Endothelial cell of umbilical vein (primary cell): ENCODE measurements around the gene PLA2G5.

Source experiments
- POLR2A ChIP-seq: IDR thresholded peaks from 2 replicates; pipeline ENCODE4 v1.6.1; 2012; ENCODE audit warnings: low read depth, mild to moderate bottlenecking, control low read depth, low read length
- POLR2AphosphoS5 ChIP-seq: IDR thresholded peaks from 2 replicates; pipeline ENCODE4 v1.6.1; 2012; ENCODE audit warnings: low read depth, mild to moderate bottlenecking, control low read depth, low read length, moderate library complexity; ENCODE audit not compliant: insufficient read depth
- TF ChIP-seq, protein P1 (sequence below), 2 donors: IDR thresholded peaks; 1 replicate in 1 of 2; 2 replicates in 1 of 2; pipeline ENCODE4 v1.5.1; 2011; ENCODE audit warnings: low read length in 2 of 2, mild to moderate bottlenecking in 2 of 2, moderate library complexity in 2 of 2, control low read depth in 1 of 2, inconsistent platforms in 1 of 2, low read depth in 1 of 2; ENCODE audit not compliant: insufficient read depth in 1 of 2; ENCODE audit errors: extremely low read depth in 1 of 2

DNA sequence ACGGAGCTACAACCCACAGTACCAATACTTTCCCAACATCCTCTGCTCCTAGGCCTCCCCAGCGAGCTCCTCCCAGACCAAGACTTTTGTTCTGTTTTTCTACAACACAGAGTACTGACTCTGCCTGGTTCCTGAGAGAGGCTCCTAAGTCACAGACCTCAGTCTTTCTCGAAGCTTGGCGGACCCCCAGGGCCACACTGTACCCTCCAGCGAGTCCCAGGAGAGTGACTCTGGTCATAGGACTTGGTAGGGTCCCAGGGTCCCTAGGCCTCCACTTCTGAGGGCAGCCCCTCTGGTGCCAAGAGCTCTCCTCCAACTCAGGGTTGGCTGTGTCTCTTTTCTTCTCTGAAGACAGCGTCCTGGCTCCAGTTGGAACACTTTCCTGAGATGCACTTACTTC is 20.6 kb downstream of the PLA2G5 start:
- TF ChIP-seq POLR2A = no peak
- TF ChIP-seq, protein P1, sequence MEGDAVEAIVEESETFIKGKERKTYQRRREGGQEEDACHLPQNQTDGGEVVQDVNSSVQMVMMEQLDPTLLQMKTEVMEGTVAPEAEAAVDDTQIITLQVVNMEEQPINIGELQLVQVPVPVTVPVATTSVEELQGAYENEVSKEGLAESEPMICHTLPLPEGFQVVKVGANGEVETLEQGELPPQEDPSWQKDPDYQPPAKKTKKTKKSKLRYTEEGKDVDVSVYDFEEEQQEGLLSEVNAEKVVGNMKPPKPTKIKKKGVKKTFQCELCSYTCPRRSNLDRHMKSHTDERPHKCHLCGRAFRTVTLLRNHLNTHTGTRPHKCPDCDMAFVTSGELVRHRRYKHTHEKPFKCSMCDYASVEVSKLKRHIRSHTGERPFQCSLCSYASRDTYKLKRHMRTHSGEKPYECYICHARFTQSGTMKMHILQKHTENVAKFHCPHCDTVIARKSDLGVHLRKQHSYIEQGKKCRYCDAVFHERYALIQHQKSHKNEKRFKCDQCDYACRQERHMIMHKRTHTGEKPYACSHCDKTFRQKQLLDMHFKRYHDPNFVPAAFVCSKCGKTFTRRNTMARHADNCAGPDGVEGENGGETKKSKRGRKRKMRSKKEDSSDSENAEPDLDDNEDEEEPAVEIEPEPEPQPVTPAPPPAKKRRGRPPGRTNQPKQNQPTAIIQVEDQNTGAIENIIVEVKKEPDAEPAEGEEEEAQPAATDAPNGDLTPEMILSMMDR (IDR thresholded peaks at IDR 0.05; ENCODE audit: extremely low read depth in 1 of 2, insufficient read depth in 1 of 2, low read depth in 1 of 2, low read length in 2 of 2) = no peak
- TF ChIP-seq POLR2AphosphoS5 = no peak
